ENCODE data around the gene SLC52A3.

SLC52A3 gene

GRCh38 chr20:750801-751200 lies 17.5 kb downstream of the SLC52A3 start:
- in situ Hi-C loops (cut with HindIII; ENCODE audit: low sequenced_read_pairs) = no loop called here
- DNase-seq (ENCODE audit: low read depth) = no peak
- H3K4me3 ChIP-seq (ENCODE audit: low read depth, low read length) = no peak overlapping the region
- TF ChIP-seq CTCF (IDR thresholded peaks at IDR 0.05; ENCODE audit: low read depth, low read length, missing control alignments) = no peak

GRCh38 chr20:745683-746301 lies 22.5 kb downstream of the SLC52A3 start:
- no peak for DNase-seq (ENCODE audit: low read depth)
- no peak for TF ChIP-seq CTCF (IDR thresholded peaks at IDR 0.05; ENCODE audit: low read depth, low read length, missing control alignments)
- H3K4me3 ChIP-seq (ENCODE audit: low read depth, low read length) = no peak overlapping the region
- in situ Hi-C loops (cut with HindIII; ENCODE audit: low sequenced_read_pairs) = no loop called here

- in situ Hi-C loops (cut with HindIII; ENCODE audit: low sequenced_read_pairs) = no loop called here
- DNase-seq (ENCODE audit: low read depth) = no peak
- no peak for TF ChIP-seq CTCF (IDR thresholded peaks at IDR 0.05; ENCODE audit: low read depth, low read length, missing control alignments)
- no peak overlapping the region for H3K4me3 ChIP-seq (ENCODE audit: low read depth, low read length)
Observed at GRCh38 chr20:742156-742555, 26.1 kb downstream of the SLC52A3 start.

- no peak for DNase-seq (ENCODE audit: low read depth)
- H3K4me3 ChIP-seq (ENCODE audit: low read depth, low read length) = no peak overlapping the region
- in situ Hi-C loops (cut with HindIII; ENCODE audit: low sequenced_read_pairs) = no loop called here
- no peak for TF ChIP-seq CTCF (IDR thresholded peaks at IDR 0.05; ENCODE audit: low read depth, low read length, missing control alignments)
Observed at GRCh38 chr20:741620-742019, 26.7 kb downstream of the SLC52A3 start.

GRCh38 chr20:740162-740561 lies 28.1 kb downstream of the SLC52A3 start:
- H3K4me3 ChIP-seq (ENCODE audit: low read depth, low read length) = no peak overlapping the region
- no peak for TF ChIP-seq CTCF (IDR thresholded peaks at IDR 0.05; ENCODE audit: low read depth, low read length, missing control alignments)
- in situ Hi-C loops (cut with HindIII; ENCODE audit: low sequenced_read_pairs) = no loop called here
- no peak for DNase-seq (ENCODE audit: low read depth)

GRCh38 chr20:739736-740135 lies 28.6 kb downstream of the SLC52A3 start:
- in situ Hi-C loops (cut with HindIII; ENCODE audit: low sequenced_read_pairs) = no loop called here
- no peak for DNase-seq (ENCODE audit: low read depth)
- TF ChIP-seq CTCF (IDR thresholded peaks at IDR 0.05; ENCODE audit: low read depth, low read length, missing control alignments) = no peak
- no peak overlapping the region for H3K4me3 ChIP-seq (ENCODE audit: low read depth, low read length)
